ENCODE measurements around the gene LATS2.

DNA sequence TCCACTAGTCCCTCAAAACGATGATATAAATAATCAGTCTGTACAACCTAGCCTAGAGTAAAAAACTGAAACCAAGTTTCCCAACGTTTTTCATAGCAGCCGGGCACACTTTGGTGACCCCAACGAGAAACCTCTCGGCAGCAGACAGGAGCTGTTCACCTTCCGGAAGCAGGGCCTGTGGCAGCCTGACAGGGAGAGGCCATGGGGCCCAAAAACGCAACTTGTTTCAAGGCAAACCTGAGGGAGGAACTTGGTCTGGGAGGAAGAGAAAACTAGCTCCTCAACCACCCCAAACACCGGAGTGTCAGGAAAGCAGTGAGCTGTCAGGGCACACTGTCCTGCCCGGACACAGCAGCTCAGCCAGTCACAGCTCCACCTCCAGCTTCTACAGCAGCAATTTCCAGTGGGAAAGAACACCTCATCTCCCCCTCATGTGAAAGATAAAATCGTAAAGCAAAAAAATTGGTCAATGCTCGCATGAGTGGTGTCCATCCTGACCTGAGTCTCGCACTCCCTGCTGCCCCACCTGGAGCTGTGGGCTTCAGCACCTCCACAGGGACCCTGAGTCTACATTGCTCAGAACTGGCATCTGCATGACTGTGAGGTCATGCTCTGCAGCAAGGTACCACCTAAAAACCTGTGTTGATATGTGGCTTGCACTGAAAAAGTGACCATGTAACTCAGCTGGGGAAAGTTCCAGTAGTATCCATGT, 40.6 kb upstream of the LATS2 start:
- no peak for TF ChIP-seq CTCF (IDR thresholded peaks at IDR 0.05)
- no peak for TF ChIP-seq POLR2AphosphoS5 (IDR thresholded peaks at IDR 0.05)
- TF ChIP-seq POLR2A (IDR thresholded peaks at IDR 0.05; ENCODE audit: low read depth) = no peak

Data from esophagus muscularis mucosa (tissue), 3 donors.